Measurements from ENCODE around the gene TBC1D4.

TBC1D4 gene

GRCh38 chr13:75391432-75392100 lies 90.4 kb downstream of the TBC1D4 start:
- DNase-seq (ENCODE audit: low read depth in 2 of 2): no peak

GRCh38 chr13:75390229-75390628 lies 91.7 kb downstream of the TBC1D4 start:
- DNase-seq (ENCODE audit: low read depth in 2 of 2): no peak

GRCh38 chr13:75385708-75386083 lies 96.3 kb downstream of the TBC1D4 start:
- DNase-seq (ENCODE audit: low read depth in 2 of 2): no peak

GRCh38 chr13:75384879-75385707 lies 96.9 kb downstream of the TBC1D4 start:
- no peak for DNase-seq (ENCODE audit: low read depth in 2 of 2)

GRCh38 chr13:75383064-75383715 lies 98.8 kb downstream of the TBC1D4 start:
- no peak for DNase-seq (ENCODE audit: low read depth in 2 of 2)

- no peak for DNase-seq (ENCODE audit: low read depth in 2 of 2)
These were observed 103.7 kb downstream of the TBC1D4 start for GRCh38 chr13:75378301-75378700.

- DNase-seq (ENCODE audit: low read depth in 2 of 2): no peak
These were observed 105.1 kb downstream of the TBC1D4 start for GRCh38 chr13:75376792-75377402.

- no peak for DNase-seq (ENCODE audit: low read depth in 2 of 2)
These were observed 106.6 kb downstream of the TBC1D4 start for GRCh38 chr13:75375329-75375728.

- no peak for DNase-seq (ENCODE audit: low read depth in 2 of 2)
These were observed 108.0 kb downstream of the TBC1D4 start for GRCh38 chr13:75373988-75374387.

GRCh38 chr13:75372923-75373841 lies 108.8 kb downstream of the TBC1D4 start:
- DNase-seq (ENCODE audit: low read depth in 2 of 2): no peak

- no peak for DNase-seq (ENCODE audit: low read depth in 2 of 2)
These were observed 109.5 kb downstream of the TBC1D4 start for GRCh38 chr13:75372517-75372916.

GRCh38 chr13:75371203-75371602 lies 110.8 kb downstream of the TBC1D4 start:
- DNase-seq (ENCODE audit: low read depth in 2 of 2): no peak

- DNase-seq (ENCODE audit: low read depth in 2 of 2): no peak
These were observed 111.2 kb downstream of the TBC1D4 start for GRCh38 chr13:75370774-75371173.

GRCh38 chr13:75369981-75370380 lies 112.0 kb downstream of the TBC1D4 start:
- DNase-seq (ENCODE audit: low read depth in 2 of 2): no peak

- no peak for DNase-seq (ENCODE audit: low read depth in 2 of 2)
These were observed 113.8 kb downstream of the TBC1D4 start for GRCh38 chr13:75368167-75368566.

GRCh38 chr13:75366380-75367280 lies 115.3 kb downstream of the TBC1D4 start:
- DNase-seq (ENCODE audit: low read depth in 2 of 2): no peak

- peak in 1 of 2 donors; percentile 9 for DNase-seq (ENCODE audit: low read depth in 2 of 2)
These were observed 116.2 kb downstream of the TBC1D4 start for GRCh38 chr13:75365724-75366173.

GRCh38 chr13:75364131-75364713 lies 117.7 kb downstream of the TBC1D4 start:
- DNase-seq (ENCODE audit: low read depth in 2 of 2): no peak

GRCh38 chr13:75363371-75363770 lies 118.6 kb downstream of the TBC1D4 start:
- DNase-seq (ENCODE audit: low read depth in 2 of 2): no peak

GRCh38 chr13:75362026-75362425 lies 119.9 kb downstream of the TBC1D4 start:
- no peak for DNase-seq (ENCODE audit: low read depth in 2 of 2)

All from stimulated activated CD8-positive, alpha-beta memory T cell treated with anti-CD3 and anti-CD28 coated beads, Interleukin-15, amount 100 ng/mL, for 4 hours (primary cell).